Nucleus accumbens (tissue), 56 donors: Measurements from ENCODE around the gene ATXN7L1.

Source experiments
- DNase-seq, 56 donors: peaks; one replicate each; lab custom pipeline; 2025; lab: John Stamatoyannopoulos, UW

The ATXN7L1 gene

GRCh38 chr7:105830405-105831301 lies 45.7 kb downstream of the ATXN7L1 start:
- no peak for DNase-seq

GRCh38 chr7:105829681-105830322 lies 46.6 kb downstream of the ATXN7L1 start:
- no peak for DNase-seq

- no peak for DNase-seq
Observed at GRCh38 chr7:105828141-105828540, 48.3 kb downstream of the ATXN7L1 start.

GRCh38 chr7:105827151-105827875 lies 49.1 kb downstream of the ATXN7L1 start:
- DNase-seq = no peak

- no peak for DNase-seq
Observed at GRCh38 chr7:105826143-105826542, 50.3 kb downstream of the ATXN7L1 start.

GRCh38 chr7:105825371-105825770 lies 51.0 kb downstream of the ATXN7L1 start:
- DNase-seq = no peak

- no peak for DNase-seq
Observed at GRCh38 chr7:105822806-105823205, 53.6 kb downstream of the ATXN7L1 start.

GRCh38 chr7:105821527-105821926 lies 54.9 kb downstream of the ATXN7L1 start:
- DNase-seq = no peak

- no peak for DNase-seq
Observed at GRCh38 chr7:105820363-105821066, 55.9 kb downstream of the ATXN7L1 start.

GRCh38 chr7:105819559-105819958 lies 56.8 kb downstream of the ATXN7L1 start:
- no peak for DNase-seq

GRCh38 chr7:105816954-105817615 lies 59.3 kb downstream of the ATXN7L1 start:
- DNase-seq = no peak

- DNase-seq = no peak
Observed at GRCh38 chr7:105816266-105816843, 60.0 kb downstream of the ATXN7L1 start.

GRCh38 chr7:105815576-105815975 lies 60.8 kb downstream of the ATXN7L1 start:
- no peak for DNase-seq

GRCh38 chr7:105814481-105814880 lies 61.9 kb downstream of the ATXN7L1 start:
- DNase-seq = no peak

- DNase-seq = no peak
Observed at GRCh38 chr7:105811189-105811847, 65.1 kb downstream of the ATXN7L1 start.

- DNase-seq = peak in 7 of 56 donors; percentile 3 to 18 (median 5)
Observed at GRCh38 chr7:105810556-105810955, 65.8 kb downstream of the ATXN7L1 start.

- DNase-seq = no peak
Observed at GRCh38 chr7:105808703-105809590, 67.5 kb downstream of the ATXN7L1 start.

GRCh38 chr7:105808209-105808608 lies 68.2 kb downstream of the ATXN7L1 start:
- DNase-seq = peak in 1 of 56 donors; percentile 14
